OCI-LY7 (cell line): Measurements from ENCODE around the gene CPD.

ENCODE experiments used
- CTCF ChIP-seq: fragments of 200-600 bp; sonication (generic); conservative IDR thresholded peaks from 2 replicates; pipeline ENCODE4 v1.5.1; 2014; ENCODE audit warnings: mild to moderate bottlenecking, antibody characterized with exemption, low read length, moderate library complexity, mixed read lengths
- EZH2phosphoT487 ChIP-seq: fragments of 200-600 bp; sonication (generic); IDR thresholded peaks from 2 replicates; pipeline ENCODE4 v1.6.1; 2018; ENCODE audit warnings: low read depth, borderline replicate concordance, mild to moderate bottlenecking, mixed run types, antibody characterized with exemption, low read length, moderate library complexity, mixed read lengths

GRCh38 chr17:30376621-30377452, 1.9 kb upstream of the CPD start:
- TF ChIP-seq CTCF (no peak), EZH2phosphoT487 (no peak)
